H1 (cell line): ENCODE data around the gene ARHGAP24.

ENCODE experiments used
- CTCF ChIP-seq, 3 experiments: IDR thresholded peaks; 1 replicate in 2 of 3; 2 replicates in 1 of 3; pipeline versions ENCODE4 v1.5.1 to v1.6.1; 2011; ENCODE audit warnings: low read length in 3 of 3, mild to moderate bottlenecking in 3 of 3, inconsistent platforms in 2 of 3, low read depth in 1 of 3, moderate library complexity in 1 of 3; ENCODE audit not compliant: insufficient read depth in 1 of 3; ENCODE audit errors: control extremely low read depth in 1 of 3
- EGR1 ChIP-seq: IDR thresholded peaks from 2 replicates; pipeline ENCODE4 v1.6.1; 2011; ENCODE audit warnings: low read depth, low read length, borderline replicate concordance
- EZH2 ChIP-seq: fragments of 200-600 bp; sonication (generic); IDR thresholded peaks from 2 replicates; pipeline ENCODE4 v1.7.1; 2012; ENCODE audit warnings: low read depth, mild to moderate bottlenecking, moderate library complexity, low read length, inconsistent platforms; ENCODE audit not compliant: severe bottlenecking
- JUN ChIP-seq: IDR thresholded peaks from 2 replicates; pipeline ENCODE4 v1.6.1; 2011; ENCODE audit warnings: low read depth, mild to moderate bottlenecking, improper control_type of control experiment, low read length
- KDM1A ChIP-seq: fragments of 200-600, 300-600 bp; sonication (generic); IDR thresholded peaks from 2 replicates; pipeline ENCODE4 v1.7.1; 2016; ENCODE audit warnings: mild to moderate bottlenecking, low read length, borderline replicate concordance
- MAFK ChIP-seq: IDR thresholded peaks from 2 replicates; pipeline ENCODE4 v1.6.1; 2012; ENCODE audit warnings: low read depth, mild to moderate bottlenecking, improper control_type of control experiment, low read length
- TCF12 ChIP-seq: IDR thresholded peaks from 2 replicates; pipeline ENCODE4 v1.6.1; 2011; ENCODE audit warnings: low read depth, mild to moderate bottlenecking, low read length
- TEAD4 ChIP-seq: IDR thresholded peaks from 2 replicates; pipeline ENCODE4 v1.6.1; 2012; ENCODE audit warnings: low read depth, low read length, inconsistent platforms, mixed read lengths
- ZNF274 ChIP-seq: IDR thresholded peaks from 2 replicates; pipeline ENCODE4 v1.7.0; 2012; ENCODE audit warnings: low read length, borderline replicate concordance; ENCODE audit errors: extremely low read depth

- TF ChIP-seq EZH2 (no peak), CTCF (IDR thresholded peaks at IDR 0.05; ENCODE audit: control extremely low read depth in 1 of 3, insufficient read depth in 1 of 3, low read depth in 1 of 3, low read length in 3 of 3) (no peak), JUN (no peak), ZNF274 (no peak), TEAD4 (no peak), EGR1 (no peak), KDM1A (no peak), MAFK (no peak), TCF12 (no peak)
Measured at GRCh38 chr4:85427123-85427522, 47.8 kb upstream of the ARHGAP24 start.
